K562 treated with DMSO at 1 percent for 12 hours (cell line): ENCODE data around the gene EXOC6B. TPM values are rescaled to one million over a fixed set of nuclear protein-coding genes. Genes with fewer than 3 reads are reported as not detected.

Source experiments
- total RNA-seq: library from RNA; unstranded; fragments of 300-600 nt; gene quantifications from 2 replicates; pipeline ENCODE4 v1.2.3, GENCODE V29; 2022; ENCODE audit not compliant: insufficient read depth

EXOC6B gene
- total RNA-seq: 0.81 and 2.9 TPM in 2 replicates

DNA sequence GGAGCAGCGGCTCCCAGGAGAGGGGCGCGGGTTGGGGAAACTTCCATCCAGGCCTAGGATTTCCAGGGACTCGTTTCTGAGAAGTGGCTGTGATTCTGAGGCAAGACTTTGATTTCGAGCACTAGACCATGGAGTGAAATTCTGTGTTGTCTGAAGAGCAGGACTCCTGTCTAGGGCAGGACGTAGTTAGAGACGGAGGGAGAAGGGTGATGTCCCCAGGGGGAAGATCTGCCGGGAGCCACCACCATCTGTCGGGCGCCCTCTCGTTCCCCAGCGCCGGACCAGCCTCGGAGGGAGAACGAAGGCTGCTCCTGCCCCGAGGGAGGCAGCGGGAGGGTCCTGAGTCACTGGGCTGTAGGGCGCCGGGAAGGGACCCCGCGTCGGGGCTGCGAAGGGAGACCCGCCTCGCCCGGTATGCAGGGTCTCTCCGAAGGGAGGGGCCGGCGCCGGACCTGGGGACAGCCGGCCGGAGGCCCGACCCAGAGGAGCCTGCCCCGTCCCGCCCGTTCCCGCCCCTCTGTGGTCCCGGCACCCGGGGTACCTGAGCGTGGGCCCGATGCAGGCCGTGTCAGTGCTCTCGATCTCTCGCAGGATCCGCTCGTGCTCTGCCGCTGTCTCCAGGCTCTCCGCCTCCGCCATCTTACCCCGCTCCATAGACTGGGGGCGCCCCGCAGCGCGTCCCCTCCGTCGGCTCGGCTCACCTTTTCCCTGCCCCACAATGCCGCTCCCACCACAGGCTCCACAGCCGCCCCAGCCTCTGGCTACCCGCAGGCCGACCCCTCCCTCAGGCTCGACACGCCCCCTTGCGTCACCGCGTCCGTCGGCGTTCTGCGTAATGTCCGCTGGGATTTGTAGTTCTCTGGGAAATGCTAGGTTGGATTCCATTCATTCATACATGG lies at the start of gene EXOC6B:
Gene EXOC6B, minus strand, starts transcription at position 777 of the 899 bp plus-strand sequence.

GRCh38 chr2:72147303-72147971 lies 678.4 kb downstream of the EXOC6B start, which contains the start of gene CYP26B1:
Gene CYP26B1, minus strand, starts transcription at chr2:72147862. Its CDS starts 28 bp downstream, at chr2:72147834.

Other genes with a start within 250 kb of the EXOC6B start
- gene SPR, start 61.4 kb upstream of the EXOC6B start, total RNA-seq: 41.5 and 43.5 TPM in 2 replicates
- not detected in 2 replicates for gene EMX1, start 91.5 kb upstream of the EXOC6B start, total RNA-seq
- gene SFXN5, start 245.7 kb upstream of the EXOC6B start, total RNA-seq: 14.9 and 23.7 TPM in 2 replicates